Measurements from ENCODE around the gene BCAS1.
A peak's percentile ranks its signal among the peaks of the same experiment; 100 is the strongest.

BCAS1 gene

GRCh38 chr20:53921443-53921973, 148.9 kb downstream of the BCAS1 start:
- no peak for DNase-seq

GRCh38 chr20:53920647-53921245, 149.6 kb downstream of the BCAS1 start:
- no peak for DNase-seq

GRCh38 chr20:53919886-53920285, 150.5 kb downstream of the BCAS1 start:
- no peak for DNase-seq

DNA sequence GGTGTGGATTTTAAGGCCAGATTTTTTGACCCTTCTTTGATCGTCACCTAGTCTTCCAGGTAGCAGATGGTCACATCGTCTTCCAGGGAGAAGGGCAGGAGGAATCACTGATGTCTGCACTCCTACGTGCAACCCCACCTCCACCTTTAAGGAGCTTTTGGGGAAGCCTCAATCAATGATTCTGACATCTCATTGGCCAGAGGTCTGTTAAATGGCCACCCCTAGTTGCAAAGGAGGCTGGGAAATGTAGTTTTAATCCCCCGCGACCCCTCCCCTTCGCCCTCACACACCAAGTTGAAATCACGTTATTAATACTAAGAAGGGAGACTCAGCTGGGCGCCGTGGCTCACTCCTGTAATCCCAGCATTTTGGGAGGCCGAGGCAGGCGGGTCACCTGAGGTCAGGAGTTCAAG, 151.4 kb downstream of the BCAS1 start:
- DNase-seq, result peak; percentile 1

DNA sequence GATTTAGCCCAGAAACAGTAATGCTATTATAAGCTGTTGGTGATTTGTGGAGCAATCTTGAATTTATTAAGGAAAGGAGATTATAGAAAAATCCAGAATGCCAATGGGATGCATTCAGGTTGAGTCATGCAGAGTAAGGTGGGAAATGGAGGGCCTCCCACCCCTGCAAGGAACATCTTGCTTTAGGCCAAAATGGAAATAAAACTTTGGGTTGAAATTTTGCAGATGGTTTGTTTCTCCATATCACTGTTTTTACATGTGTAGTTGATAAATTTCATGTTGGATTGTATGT, 152.4 kb downstream of the BCAS1 start:
- DNase-seq, result no peak

GRCh38 chr20:53917145-53918019, 153.0 kb downstream of the BCAS1 start:
- no peak for DNase-seq

GRCh38 chr20:53916173-53916512, 154.3 kb downstream of the BCAS1 start:
- DNase-seq, result no peak

DNA sequence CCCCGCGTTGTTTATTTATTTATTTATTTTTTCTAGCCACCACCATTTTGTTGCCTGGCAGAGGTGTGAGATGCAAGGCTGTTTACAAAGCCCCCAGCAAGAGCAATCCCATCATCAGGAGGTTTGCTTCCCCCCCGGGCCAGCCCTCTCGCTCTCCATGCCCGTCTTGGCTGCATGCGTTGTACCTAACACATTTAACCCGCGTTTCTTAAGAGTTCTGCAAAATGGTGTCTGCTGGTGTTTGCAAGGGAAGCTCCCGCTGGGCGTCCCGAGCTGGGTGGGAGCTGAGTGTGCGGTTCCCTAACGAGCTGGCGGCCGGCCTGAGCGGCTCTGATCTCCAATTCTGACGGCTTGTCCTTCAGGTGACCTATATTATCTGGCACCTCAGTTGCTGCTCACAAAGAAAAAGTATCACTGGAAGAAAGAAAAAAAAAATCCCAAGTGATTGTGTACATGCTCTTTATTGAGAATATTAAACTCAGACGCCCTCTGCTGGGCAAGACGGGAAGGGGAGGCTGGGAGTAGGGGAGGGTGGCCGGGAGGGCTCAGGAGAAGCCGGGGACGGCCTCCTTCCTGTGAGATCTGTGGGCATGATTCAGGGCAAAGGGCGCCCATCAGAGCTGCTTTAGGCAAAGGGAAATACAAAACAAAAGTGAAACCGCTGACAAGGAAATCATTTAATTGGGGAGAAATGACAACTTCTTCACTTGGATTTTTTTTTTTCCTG, 154.8 kb downstream of the BCAS1 start:
- peak; percentile 54 for DNase-seq

DNA sequence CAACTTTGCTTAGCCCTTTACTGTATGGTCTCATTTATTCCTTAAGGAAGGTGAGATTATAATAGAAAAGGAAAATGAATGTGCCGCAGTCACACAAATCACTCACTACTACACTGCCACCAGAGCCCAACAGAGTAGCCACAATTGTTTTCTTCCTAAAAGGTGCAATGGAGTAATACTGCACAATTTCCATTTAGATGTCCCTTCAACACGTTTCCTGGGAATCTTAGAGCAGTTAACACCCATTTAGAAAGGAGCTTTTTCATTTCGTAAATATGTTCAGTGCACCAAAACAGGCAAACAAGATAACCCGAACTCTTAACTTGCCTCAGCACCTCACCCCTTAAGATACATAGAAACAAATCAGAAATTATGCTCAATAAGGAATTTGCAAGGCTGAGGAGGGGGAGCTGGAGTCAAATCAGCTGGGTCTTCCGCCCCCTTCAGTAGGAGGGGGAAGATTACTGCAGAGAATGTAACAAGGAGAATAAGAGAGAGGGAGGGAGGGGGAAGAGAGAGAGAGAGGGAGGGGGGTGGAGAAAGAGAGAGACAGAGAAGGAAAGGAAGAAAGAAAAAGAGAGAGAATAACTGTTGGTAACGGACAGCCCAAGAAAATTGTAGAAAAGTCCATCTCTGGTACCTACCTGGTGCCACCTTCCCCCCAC, 155.5 kb downstream of the BCAS1 start:
- no peak for DNase-seq

GRCh38 chr20:53914091-53914780, 156.2 kb downstream of the BCAS1 start:
- no peak for DNase-seq

DNA sequence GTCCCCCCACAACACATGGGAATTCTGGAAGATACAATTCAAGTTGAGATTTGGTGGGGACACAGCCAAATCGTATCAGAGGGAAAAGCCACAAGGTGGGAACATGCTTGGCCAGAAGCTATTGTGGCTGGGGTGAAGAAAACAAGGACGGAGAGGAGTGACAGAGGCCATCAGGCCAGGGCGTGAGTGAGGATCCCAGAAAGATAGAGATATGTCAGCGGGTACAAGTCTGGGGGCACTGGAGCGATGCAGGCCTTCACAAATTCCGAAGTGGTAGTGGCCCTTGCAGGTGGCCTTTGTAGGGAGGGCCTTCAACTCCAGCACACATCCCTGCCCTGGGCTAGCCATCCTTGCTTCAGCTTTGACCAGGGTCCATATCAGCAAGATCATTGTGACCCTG, 159.1 kb downstream of the BCAS1 start:
- no peak for DNase-seq

GRCh38 chr20:53910351-53911002, 159.9 kb downstream of the BCAS1 start:
- DNase-seq, result no peak

GRCh38 chr20:53907968-53908751, 162.2 kb downstream of the BCAS1 start:
- no peak for DNase-seq

DNA sequence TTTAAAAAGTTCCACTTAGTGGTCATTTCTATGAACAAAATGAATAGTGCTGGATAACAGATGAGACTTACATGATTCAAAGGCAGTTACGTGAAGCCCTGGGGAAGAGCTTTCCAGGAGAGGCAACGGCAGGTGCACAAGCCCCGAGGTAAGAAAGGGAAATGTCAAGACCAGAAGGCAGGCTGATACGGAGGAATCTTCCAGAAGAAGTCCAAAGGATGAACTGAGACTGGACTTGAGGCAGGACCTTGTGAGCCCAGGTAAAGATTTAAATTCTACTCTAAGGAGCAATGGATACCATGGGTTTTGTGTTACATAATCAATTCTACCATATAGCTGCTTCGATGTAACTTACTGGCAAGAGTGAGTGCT, 164.6 kb downstream of the BCAS1 start:
- no peak for DNase-seq

- no peak for DNase-seq
These were observed 165.2 kb downstream of the BCAS1 start for GRCh38 chr20:53905019-53905819.

- DNase-seq, result no peak
These were observed 166.1 kb downstream of the BCAS1 start for GRCh38 chr20:53904261-53904660.

- no peak for DNase-seq
These were observed 166.8 kb downstream of the BCAS1 start for GRCh38 chr20:53903652-53903987.

- DNase-seq, result no peak
These were observed 167.3 kb downstream of the BCAS1 start for GRCh38 chr20:53902968-53903651.

DNA sequence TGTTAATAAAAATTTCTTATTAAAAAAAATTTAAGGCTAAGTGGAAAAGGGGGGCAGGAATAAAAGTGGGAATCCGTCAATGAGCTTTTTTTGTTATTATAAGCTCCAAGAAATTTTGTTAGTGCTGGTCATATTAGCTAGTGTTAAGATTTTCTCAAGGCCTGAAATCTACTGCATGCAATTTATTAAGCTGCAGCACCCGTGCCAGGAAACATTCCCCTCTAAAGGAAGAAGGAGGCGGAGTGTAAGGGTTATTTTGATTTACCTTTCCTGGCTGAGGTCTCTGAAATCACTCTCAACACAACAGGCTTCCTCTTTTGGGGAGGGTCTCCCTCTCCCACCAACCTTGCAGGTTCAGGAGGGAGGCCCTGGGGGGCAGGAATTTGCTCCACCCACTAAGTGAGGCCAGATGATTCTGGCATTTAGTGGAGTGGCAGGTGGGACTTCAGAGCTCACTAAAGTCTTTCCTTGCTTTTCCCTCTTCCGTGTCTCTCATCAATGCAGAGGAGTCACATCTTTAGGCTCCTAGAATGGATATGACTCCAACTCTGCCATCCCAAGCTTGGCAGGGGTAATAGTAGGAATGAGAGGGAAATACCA, 168.8 kb downstream of the BCAS1 start:
- no peak for DNase-seq

DNA sequence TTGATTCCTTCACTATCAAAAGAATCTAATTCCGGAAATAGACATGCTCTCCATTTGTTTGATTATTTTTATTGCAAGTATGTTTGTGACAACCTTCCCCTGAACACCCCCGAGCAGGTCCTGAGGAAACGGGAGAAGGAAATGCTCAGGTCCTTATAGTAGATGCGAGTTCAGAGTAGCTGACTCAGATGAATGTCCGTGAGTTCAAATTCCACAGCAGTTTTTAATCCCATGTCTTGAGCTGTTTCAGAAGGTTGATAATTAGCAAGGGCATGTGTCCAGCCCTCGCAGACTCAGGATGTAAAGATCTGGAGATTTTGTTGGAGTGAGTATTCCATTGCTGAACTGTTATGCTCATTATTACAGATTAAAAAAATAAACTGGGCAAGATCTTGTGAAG, 169.3 kb downstream of the BCAS1 start:
- DNase-seq, result no peak

Data from NCI-H446 treated with DMSO at 0.1 percent for 48 hours (cell line).